ENCODE measurements around the gene C2orf49.

Gene C2orf49

GRCh38 chr2:105388971-105389381 is 51.6 kb downstream of the C2orf49 start:
- Histone ChIP-seq H3K36me3 (ENCODE audit: control insufficient read depth in 2 of 2, insufficient read depth in 2 of 2, low read length in 2 of 2) (peaks cover 17 to 22% of the 10 kb centered on the region in 2 donors), H3K4me1 (ENCODE audit: control insufficient read depth in 2 of 2, insufficient read depth in 2 of 2, low read length in 2 of 2) (peaks cover 13 to 58% of the 10 kb centered on the region in 2 donors), H3K27me3 (ENCODE audit: control insufficient read depth in 2 of 2, insufficient read depth in 2 of 2, low read length in 2 of 2) (no peaks in the 10 kb centered on the region), H3K4me3 (ENCODE audit: low read length in 2 of 2) (no peak overlapping the region), H3K9ac (ENCODE audit: low read depth in 1 of 2, low read length in 2 of 2) (no peak overlapping the region), H3K9me3 (ENCODE audit: control insufficient read depth in 2 of 2, low read length in 2 of 2) (no peaks in the 10 kb centered on the region), H3K27ac (ENCODE audit: low read depth in 2 of 2, low read length in 2 of 2) (no peak overlapping the region)

GRCh38 chr2:105390454-105390853 is 53.1 kb downstream of the C2orf49 start:
- Histone ChIP-seq H3K27me3 (ENCODE audit: control insufficient read depth in 2 of 2, insufficient read depth in 2 of 2, low read length in 2 of 2) (no peaks in the 10 kb centered on the region), H3K27ac (ENCODE audit: low read depth in 2 of 2, low read length in 2 of 2) (peak overlapping the region in 1 of 2 donors; percentile 46), H3K4me3 (ENCODE audit: low read length in 2 of 2) (no peak overlapping the region), H3K9me3 (ENCODE audit: control insufficient read depth in 2 of 2, low read length in 2 of 2) (no peaks in the 10 kb centered on the region), H3K36me3 (ENCODE audit: control insufficient read depth in 2 of 2, insufficient read depth in 2 of 2, low read length in 2 of 2) (peaks cover 7 to 13% of the 10 kb centered on the region in 2 donors), H3K4me1 (ENCODE audit: control insufficient read depth in 2 of 2, insufficient read depth in 2 of 2, low read length in 2 of 2) (peaks cover 5 to 49% of the 10 kb centered on the region in 2 donors), H3K9ac (ENCODE audit: low read depth in 1 of 2, low read length in 2 of 2) (no peak overlapping the region)

GRCh38 chr2:105391058-105391627 is 53.8 kb downstream of the C2orf49 start:
- H3K27me3 ChIP-seq (ENCODE audit: control insufficient read depth in 2 of 2, insufficient read depth in 2 of 2, low read length in 2 of 2): no peaks in the 10 kb centered on the region
- H3K9me3 ChIP-seq (ENCODE audit: control insufficient read depth in 2 of 2, low read length in 2 of 2): no peaks in the 10 kb centered on the region
- no peak overlapping the region for H3K4me3 ChIP-seq (ENCODE audit: low read length in 2 of 2)
- peaks cover 4 to 6% of the 10 kb centered on the region in 2 donors for H3K36me3 ChIP-seq (ENCODE audit: control insufficient read depth in 2 of 2, insufficient read depth in 2 of 2, low read length in 2 of 2)
- peak overlapping the region; percentile 20 to 46 for H3K27ac ChIP-seq (ENCODE audit: low read depth in 2 of 2, low read length in 2 of 2)
- no peak overlapping the region for H3K9ac ChIP-seq (ENCODE audit: low read depth in 1 of 2, low read length in 2 of 2)
- peaks cover 2 to 48% of the 10 kb centered on the region in 2 donors for H3K4me1 ChIP-seq (ENCODE audit: control insufficient read depth in 2 of 2, insufficient read depth in 2 of 2, low read length in 2 of 2)

- Histone ChIP-seq H3K9ac (ENCODE audit: low read depth in 1 of 2, low read length in 2 of 2) (no peak overlapping the region), H3K27me3 (ENCODE audit: control insufficient read depth in 2 of 2, insufficient read depth in 2 of 2, low read length in 2 of 2) (no peaks in the 10 kb centered on the region), H3K9me3 (ENCODE audit: control insufficient read depth in 2 of 2, low read length in 2 of 2) (no peaks in the 10 kb centered on the region), H3K4me1 (ENCODE audit: control insufficient read depth in 2 of 2, insufficient read depth in 2 of 2, low read length in 2 of 2) (peaks cover 0 to 48% of the 10 kb centered on the region in 2 donors), H3K4me3 (ENCODE audit: low read length in 2 of 2) (no peak overlapping the region), H3K27ac (ENCODE audit: low read depth in 2 of 2, low read length in 2 of 2) (peak overlapping the region; percentile 20 to 46), H3K36me3 (ENCODE audit: control insufficient read depth in 2 of 2, insufficient read depth in 2 of 2, low read length in 2 of 2) (peaks cover 4% of the 10 kb centered on the region in 2 donors)
Measured at GRCh38 chr2:105391763-105392662, 54.7 kb downstream of the C2orf49 start.

- H3K36me3 ChIP-seq (ENCODE audit: control insufficient read depth in 2 of 2, insufficient read depth in 2 of 2, low read length in 2 of 2): peaks cover 4% of the 10 kb centered on the region in 2 donors
- H3K4me3 ChIP-seq (ENCODE audit: low read length in 2 of 2): no peak overlapping the region
- H3K9ac ChIP-seq (ENCODE audit: low read depth in 1 of 2, low read length in 2 of 2): no peak overlapping the region
- no peaks in the 10 kb centered on the region for H3K27me3 ChIP-seq (ENCODE audit: control insufficient read depth in 2 of 2, insufficient read depth in 2 of 2, low read length in 2 of 2)
- H3K27ac ChIP-seq (ENCODE audit: low read depth in 2 of 2, low read length in 2 of 2): no peak overlapping the region
- H3K4me1 ChIP-seq (ENCODE audit: control insufficient read depth in 2 of 2, insufficient read depth in 2 of 2, low read length in 2 of 2): peaks cover 0 to 47% of the 10 kb centered on the region in 2 donors
- H3K9me3 ChIP-seq (ENCODE audit: control insufficient read depth in 2 of 2, low read length in 2 of 2): no peaks in the 10 kb centered on the region
Measured at GRCh38 chr2:105393373-105394055, 56.2 kb downstream of the C2orf49 start.

GRCh38 chr2:105394951-105395611 is 57.7 kb downstream of the C2orf49 start:
- H3K4me1 ChIP-seq (ENCODE audit: control insufficient read depth in 2 of 2, insufficient read depth in 2 of 2, low read length in 2 of 2): peaks cover 6 to 53% of the 10 kb centered on the region in 2 donors
- H3K4me3 ChIP-seq (ENCODE audit: low read length in 2 of 2): peak overlapping the region in 1 of 2 donors; percentile 45
- peak overlapping the region in 1 of 2 donors; percentile 29 for H3K9ac ChIP-seq (ENCODE audit: low read depth in 1 of 2, low read length in 2 of 2)

GRCh38 chr2:105395691-105396090 is 58.4 kb downstream of the C2orf49 start:
- peaks cover 4% of the 10 kb centered on the region in 2 donors for H3K36me3 ChIP-seq (ENCODE audit: control insufficient read depth in 2 of 2, insufficient read depth in 2 of 2, low read length in 2 of 2)
- peak overlapping the region in 1 of 2 donors; percentile 29 for H3K9ac ChIP-seq (ENCODE audit: low read depth in 1 of 2, low read length in 2 of 2)
- H3K27ac ChIP-seq (ENCODE audit: low read depth in 2 of 2, low read length in 2 of 2): peak overlapping the region; percentile 13 to 81
- peaks cover 0 to 3% of the 10 kb centered on the region in 2 donors for H3K27me3 ChIP-seq (ENCODE audit: control insufficient read depth in 2 of 2, insufficient read depth in 2 of 2, low read length in 2 of 2)
- H3K4me3 ChIP-seq (ENCODE audit: low read length in 2 of 2): peak overlapping the region in 1 of 2 donors; percentile 45
- peaks cover 10 to 57% of the 10 kb centered on the region in 2 donors for H3K4me1 ChIP-seq (ENCODE audit: control insufficient read depth in 2 of 2, insufficient read depth in 2 of 2, low read length in 2 of 2)
- H3K9me3 ChIP-seq (ENCODE audit: control insufficient read depth in 2 of 2, low read length in 2 of 2): no peaks in the 10 kb centered on the region

More at GRCh38 chr2:105394951-105395611, 57.7 kb downstream of the C2orf49 start:
- H3K9me3 ChIP-seq (ENCODE audit: control insufficient read depth in 2 of 2, low read length in 2 of 2): no peaks in the 10 kb centered on the region
- peak overlapping the region; percentile 13 to 81 for H3K27ac ChIP-seq (ENCODE audit: low read depth in 2 of 2, low read length in 2 of 2)
- H3K36me3 ChIP-seq (ENCODE audit: control insufficient read depth in 2 of 2, insufficient read depth in 2 of 2, low read length in 2 of 2): peaks cover 4% of the 10 kb centered on the region in 2 donors
- peaks cover 0 to 3% of the 10 kb centered on the region in 2 donors for H3K27me3 ChIP-seq (ENCODE audit: control insufficient read depth in 2 of 2, insufficient read depth in 2 of 2, low read length in 2 of 2)

GRCh38 chr2:105396254-105397024 is 59.1 kb downstream of the C2orf49 start:
- peak overlapping the region; percentile 3 to 28 for H3K9ac ChIP-seq (ENCODE audit: low read depth in 1 of 2, low read length in 2 of 2)
- H3K27me3 ChIP-seq (ENCODE audit: control insufficient read depth in 2 of 2, insufficient read depth in 2 of 2, low read length in 2 of 2): peaks cover 0 to 3% of the 10 kb centered on the region in 2 donors
- H3K9me3 ChIP-seq (ENCODE audit: control insufficient read depth in 2 of 2, low read length in 2 of 2): no peaks in the 10 kb centered on the region
- peaks cover 4% of the 10 kb centered on the region in 2 donors for H3K36me3 ChIP-seq (ENCODE audit: control insufficient read depth in 2 of 2, insufficient read depth in 2 of 2, low read length in 2 of 2)
- H3K4me3 ChIP-seq (ENCODE audit: low read length in 2 of 2): peak overlapping the region; percentile 53 to 66
- H3K4me1 ChIP-seq (ENCODE audit: control insufficient read depth in 2 of 2, insufficient read depth in 2 of 2, low read length in 2 of 2): peaks cover 10 to 50% of the 10 kb centered on the region in 2 donors
- peak overlapping the region; percentile 45 to 81 for H3K27ac ChIP-seq (ENCODE audit: low read depth in 2 of 2, low read length in 2 of 2)

Data from mucosa of rectum (tissue), 2 donors.